Stimulated activated CD4-positive, alpha-beta T cell treated with anti-CD3 and anti-CD28 coated beads, Interleukin-1b, Interleukin-23, amount 100 ng/mL, for 1 hour (primary cell): ENCODE data around the gene ZDHHC18.
"Not testable (repeated sequence)": the region's sequence is repeated elsewhere in the genome, so short reads cannot be mapped to it uniquely, and the experiment has no call there.

Source experiments
- DNase-seq, 2 donors: peaks; one replicate each; pipeline ENCODE4 v3.0.0-alpha.2; 2020; ENCODE audit warnings: low read depth in 2 of 2

Gene ZDHHC18

GRCh38 chr1:26858891-26859640 is 32.6 kb downstream of the ZDHHC18 start:
- no peak for DNase-seq

- no peak for DNase-seq
Measured at GRCh38 chr1:26861286-26861701, 34.8 kb downstream of the ZDHHC18 start.

GRCh38 chr1:26861889-26862378 is 35.4 kb downstream of the ZDHHC18 start:
- no peak for DNase-seq

GRCh38 chr1:26862781-26863684 is 36.5 kb downstream of the ZDHHC18 start, which contains the start of gene SFN:
Gene SFN (plus strand): TSS chr1:26863149. CDS start chr1:26863213, 64 bp downstream.
- no peak for DNase-seq

GRCh38 chr1:26863685-26864077 is 37.2 kb downstream of the ZDHHC18 start:
- no peak for DNase-seq

GRCh38 chr1:26864610-26865480 is 38.4 kb downstream of the ZDHHC18 start:
- DNase-seq, result peak; percentile 81 to 88

- not testable (repeated sequence) for DNase-seq
Measured at GRCh38 chr1:26873097-26873496, 46.6 kb downstream of the ZDHHC18 start.

- DNase-seq, result no peak
Measured at GRCh38 chr1:26874896-26875295, 48.4 kb downstream of the ZDHHC18 start.

GRCh38 chr1:26877326-26877725 is 50.8 kb downstream of the ZDHHC18 start:
- DNase-seq, result no peak

- no peak for DNase-seq
Measured at GRCh38 chr1:26879793-26880192, 53.3 kb downstream of the ZDHHC18 start.

- not testable (repeated sequence) for DNase-seq
Measured at GRCh38 chr1:26881611-26882010, 55.1 kb downstream of the ZDHHC18 start.

- DNase-seq, result no peak
Measured at GRCh38 chr1:26882696-26883463, 56.4 kb downstream of the ZDHHC18 start.

- DNase-seq, result no peak
Measured at GRCh38 chr1:26887125-26887524, 60.6 kb downstream of the ZDHHC18 start.

GRCh38 chr1:26888231-26888630 is 61.7 kb downstream of the ZDHHC18 start:
- DNase-seq, result no peak

GRCh38 chr1:26889551-26890466 is 63.3 kb downstream of the ZDHHC18 start, which contains the start of gene GPN2:
Gene GPN2 (minus strand): TSS chr1:26890283. CDS start chr1:26890096, 187 bp downstream.
- peak; percentile 28 to 52 for DNase-seq

GRCh38 chr1:26890467-26890796 is 63.9 kb downstream of the ZDHHC18 start:
- no peak for DNase-seq

- no peak for DNase-seq
Measured at GRCh38 chr1:26894263-26894662, 67.8 kb downstream of the ZDHHC18 start.

- DNase-seq, result no peak
Measured at GRCh38 chr1:26897351-26897750, 70.9 kb downstream of the ZDHHC18 start.

- DNase-seq, result peak; percentile 70 to 76
Measured at GRCh38 chr1:26900001-26900814, 73.7 kb downstream of the ZDHHC18 start, which contains the start of gene GPATCH3. Gene GPATCH3 (minus strand): TSS chr1:26900467. CDS start chr1:26900442, 25 bp downstream.
